Measurements from ENCODE around the gene ACAP2. TPM values are rescaled to one million over a fixed set of nuclear protein-coding genes. Genes with fewer than 3 reads are reported as not detected.
A peak's percentile ranks its signal among the peaks of the same experiment; 100 is the strongest.

ACAP2 gene
- total RNA-seq, 1 experiment from 2014 or later, result 42.0 TPM

- TF ChIP-seq ZNF281 (CRISPR knock-in tag; IDR thresholded peaks at IDR 0.05) (no peak), CREM (CRISPR knock-in tag; IDR thresholded peaks at IDR 0.05) (no peak), RORB (CRISPR knock-in tag; IDR thresholded peaks at IDR 0.05) (no peak), IRF2 (CRISPR knock-in tag; IDR thresholded peaks at IDR 0.05; ENCODE audit: borderline replicate concordance, low read depth) (no peak), TEAD1 (CRISPR knock-in tag; IDR thresholded peaks at IDR 0.05) (no peak), RELA (CRISPR knock-in tag; IDR thresholded peaks at IDR 0.05; ENCODE audit: borderline replicate concordance) (no peak), ERG (CRISPR knock-in tag; IDR thresholded peaks at IDR 0.05) (no peak)
Measured at GRCh38 chr3:195445885-195446284, 3.1 kb upstream of the ACAP2 start (continued).

GRCh38 chr3:195443391-195443989 lies 670 bp upstream of the ACAP2 start:
- H3K36me3 Mint-ChIP-seq, result no peaks in the 10 kb centered on the region
- no peaks in the 10 kb centered on the region for H3K27me3 Mint-ChIP-seq (ENCODE audit: low read depth)
- no peak for ATAC-seq
- no peak for TF ChIP-seq FOXP4 (CRISPR knock-in tag; IDR thresholded peaks at IDR 0.05)
- TF ChIP-seq CTCF (IDR thresholded peaks at IDR 0.05), result no peak
- no peak for TF ChIP-seq ZNF532 (CRISPR knock-in tag; IDR thresholded peaks at IDR 0.05; ENCODE audit: borderline replicate concordance)
- no peak for TF ChIP-seq USF2 (CRISPR knock-in tag; IDR thresholded peaks at IDR 0.05)
- no peak for TF ChIP-seq SMAD4 (CRISPR knock-in tag; IDR thresholded peaks at IDR 0.05)
- TF ChIP-seq EMX1 (CRISPR knock-in tag; IDR thresholded peaks at IDR 0.05), result no peak
- no peak for TF ChIP-seq ZNF671 (CRISPR knock-in tag; IDR thresholded peaks at IDR 0.05)
- TF ChIP-seq E2F4 (CRISPR knock-in tag; IDR thresholded peaks at IDR 0.05; ENCODE audit: borderline replicate concordance, low read depth), result no peak
- TF ChIP-seq TP53 (CRISPR knock-in tag; IDR thresholded peaks at IDR 0.05), result no peak
- no peak for TF ChIP-seq IRF2 (CRISPR knock-in tag; IDR thresholded peaks at IDR 0.05; ENCODE audit: borderline replicate concordance, low read depth)
- no peak for TF ChIP-seq ZNF396 (CRISPR knock-in tag; IDR thresholded peaks at IDR 0.05; ENCODE audit: borderline replicate concordance)
- no peak for TF ChIP-seq SMAD3 (CRISPR knock-in tag; IDR thresholded peaks at IDR 0.05; ENCODE audit: borderline replicate concordance)
- TF ChIP-seq MXD4 (CRISPR knock-in tag; IDR thresholded peaks at IDR 0.05; ENCODE audit: borderline replicate concordance), result no peak
- TF ChIP-seq ZNF423 (CRISPR knock-in tag; IDR thresholded peaks at IDR 0.05), result no peak
- DNase-seq (ENCODE audit: low spot score), result no peak
- peaks cover 40% of the 10 kb centered on the region for H3K4me1 Mint-ChIP-seq
- CTCF ChIA-PET, result interaction anchor here (3.3 kb wide), 1 partner anchor 173 kb away, joined by 24 read pairs; the partner anchor contains the start of gene XXYLT1
- POLR2A ChIA-PET, result interaction anchor here (2.3 kb wide), 1 partner anchor 172 kb away, joined by 10 read pairs; the partner anchor contains the start of gene XXYLT1
- H3K4me3 Mint-ChIP-seq, result peak overlapping the region; percentile 58
- no peak overlapping the region for H3K27ac Mint-ChIP-seq
- H3K9me3 Mint-ChIP-seq, result peaks cover 3% of the 10 kb centered on the region; the same call in 1 of the 2 replicates
